ENCODE measurements around the gene FCN2. TPM values are rescaled to one million over a fixed set of nuclear protein-coding genes. Genes with fewer than 3 reads are reported as not detected.

The FCN2 gene
- total RNA-seq, 1 donor from 2014 or later, result not detected

- peak in 1 of 2 experiments; percentile 21 for DNase-seq (ENCODE audit: low spot score in 2 of 2, unreplicated experiment in 2 of 2)
- no peaks in the 10 kb centered on the region for H3K9me3 Mint-ChIP-seq
- no peak overlapping the region for H3K27ac Mint-ChIP-seq
- no peaks in the 10 kb centered on the region for H3K36me3 Mint-ChIP-seq
- H3K4me3 Mint-ChIP-seq, result no peak overlapping the region
- no peak for TF ChIP-seq CTCF (IDR thresholded peaks at IDR 0.05; ENCODE audit: unreplicated experiment)
- no peaks in the 10 kb centered on the region for H3K4me1 Mint-ChIP-seq
- peaks cover 35% of the 10 kb centered on the region for H3K27me3 Mint-ChIP-seq (ENCODE audit: low read depth)
These were observed 32.6 kb downstream of the FCN2 start for GRCh38 chr9:134913041-134913712.

- Mint-ChIP-seq H3K27me3 (ENCODE audit: low read depth) (peaks cover 39% of the 10 kb centered on the region), H3K4me3 (no peak overlapping the region), H3K4me1 (no peaks in the 10 kb centered on the region), H3K36me3 (no peaks in the 10 kb centered on the region), H3K27ac (no peak overlapping the region), H3K9me3 (peaks cover 7% of the 10 kb centered on the region)
- TF ChIP-seq CTCF (IDR thresholded peaks at IDR 0.05; ENCODE audit: unreplicated experiment), result no peak
- peak in 1 of 2 experiments; percentile 22 for DNase-seq (ENCODE audit: low spot score in 2 of 2, unreplicated experiment in 2 of 2)
These were observed 33.3 kb downstream of the FCN2 start for GRCh38 chr9:134913713-134914500.

GRCh38 chr9:134914501-134914834 lies 33.9 kb downstream of the FCN2 start:
- H3K4me3 Mint-ChIP-seq, result no peak overlapping the region
- H3K27ac Mint-ChIP-seq, result no peak overlapping the region
- no peak for TF ChIP-seq CTCF (IDR thresholded peaks at IDR 0.05; ENCODE audit: unreplicated experiment)
- H3K36me3 Mint-ChIP-seq, result no peaks in the 10 kb centered on the region
- no peaks in the 10 kb centered on the region for H3K4me1 Mint-ChIP-seq
- DNase-seq (ENCODE audit: low spot score in 2 of 2, unreplicated experiment in 2 of 2), result peak in 1 of 2 experiments; percentile 27
- peaks cover 11% of the 10 kb centered on the region for H3K9me3 Mint-ChIP-seq
- H3K27me3 Mint-ChIP-seq (ENCODE audit: low read depth), result peaks cover 36% of the 10 kb centered on the region

GRCh38 chr9:134915046-134915985 lies 34.7 kb downstream of the FCN2 start:
- peaks cover 31% of the 10 kb centered on the region for H3K27me3 Mint-ChIP-seq (ENCODE audit: low read depth)
- no peaks in the 10 kb centered on the region for H3K4me1 Mint-ChIP-seq
- no peak overlapping the region for H3K4me3 Mint-ChIP-seq
- H3K27ac Mint-ChIP-seq, result no peak overlapping the region
- no peaks in the 10 kb centered on the region for H3K36me3 Mint-ChIP-seq
- H3K9me3 Mint-ChIP-seq, result peaks cover 17% of the 10 kb centered on the region
- DNase-seq (ENCODE audit: low spot score in 2 of 2, unreplicated experiment in 2 of 2), result peak in 1 of 2 experiments; percentile 29
- TF ChIP-seq CTCF (IDR thresholded peaks at IDR 0.05; ENCODE audit: unreplicated experiment), result no peak

GRCh38 chr9:134916161-134916665 lies 35.6 kb downstream of the FCN2 start:
- Mint-ChIP-seq H3K9me3 (peaks cover 17% of the 10 kb centered on the region), H3K4me1 (no peaks in the 10 kb centered on the region), H3K27ac (no peak overlapping the region), H3K36me3 (no peaks in the 10 kb centered on the region), H3K27me3 (ENCODE audit: low read depth) (peaks cover 26% of the 10 kb centered on the region), H3K4me3 (no peak overlapping the region)
- no peak for TF ChIP-seq CTCF (IDR thresholded peaks at IDR 0.05; ENCODE audit: unreplicated experiment)
- peak in 1 of 2 experiments; percentile 33 for DNase-seq (ENCODE audit: low spot score in 2 of 2, unreplicated experiment in 2 of 2)

Measured in mesothelial cell of epicardium (in vitro differentiated cells).